HTR-8/SVneo (cell line): ENCODE results near the gene DLGAP3.
"Not testable (repeated sequence)": the region's sequence is repeated elsewhere in the genome, so short reads cannot be mapped to it uniquely, and the experiment has no call there.

Experiments
- DNase-seq: peaks from one replicate; pipeline ENCODE4 v3.0.0; 2011; ENCODE audit warnings: low spot score, mixed read lengths; ENCODE audit not compliant: insufficient read length
- FAIRE-seq: peaks from 2 replicates; lab custom pipeline; 2011; peaks lifted over from hg19 to GRCh38; lab: Jason Lieb, UNC

DLGAP3 gene

GRCh38 chr1:34842952-34843371, 86.5 kb downstream of the DLGAP3 start:
- no peak for DNase-seq
- FAIRE-seq = no peak

GRCh38 chr1:34842073-34842472, 87.4 kb downstream of the DLGAP3 start:
- FAIRE-seq (no peak), DNase-seq (no peak)

GRCh38 chr1:34840426-34840825, 89.0 kb downstream of the DLGAP3 start:
- FAIRE-seq (no peak), DNase-seq (no peak)

- no peak for DNase-seq
- FAIRE-seq = no peak
Measured at GRCh38 chr1:34839526-34840305, 89.7 kb downstream of the DLGAP3 start.

- DNase-seq = no peak
- no peak for FAIRE-seq
Measured at GRCh38 chr1:34833711-34834110, 95.7 kb downstream of the DLGAP3 start.

- FAIRE-seq (no peak), DNase-seq (no peak)
Measured at GRCh38 chr1:34831721-34832246, 97.7 kb downstream of the DLGAP3 start.

- FAIRE-seq (no peak), DNase-seq (no peak)
Measured at GRCh38 chr1:34829250-34829649, 100.2 kb downstream of the DLGAP3 start.

- no peak for FAIRE-seq
- DNase-seq = no peak
Measured at GRCh38 chr1:34828611-34829010, 100.8 kb downstream of the DLGAP3 start.

- FAIRE-seq (no peak), DNase-seq (no peak)
Measured at GRCh38 chr1:34827341-34827941, 102.0 kb downstream of the DLGAP3 start.

- no peak for FAIRE-seq
- DNase-seq = no peak
Measured at GRCh38 chr1:34825455-34826091, 103.9 kb downstream of the DLGAP3 start.

- DNase-seq (no peak), FAIRE-seq (no peak)
Measured at GRCh38 chr1:34824817-34825454, 104.5 kb downstream of the DLGAP3 start.

GRCh38 chr1:34822202-34822601, 107.2 kb downstream of the DLGAP3 start:
- no peak for DNase-seq
- FAIRE-seq = no peak

GRCh38 chr1:34818862-34819261, 110.6 kb downstream of the DLGAP3 start:
- not testable (repeated sequence) for FAIRE-seq, DNase-seq

- DNase-seq = no peak
- no peak for FAIRE-seq
Measured at GRCh38 chr1:34816778-34817177, 112.7 kb downstream of the DLGAP3 start.

- FAIRE-seq (no peak), DNase-seq (no peak)
Measured at GRCh38 chr1:34816332-34816731, 113.1 kb downstream of the DLGAP3 start.
